GM12878 (cell line): ENCODE data around the gene WDR17.

Source experiments
- CTCF ChIP-seq, 3 experiments: IDR thresholded peaks in 2 of 3; conservative IDR thresholded peaks in 1 of 3; 2 replicates each; pipeline ENCODE4 v1.5.1; 2011; ENCODE audit warnings: low read depth in 3 of 3, low read length in 3 of 3, mild to moderate bottlenecking in 3 of 3, control low read depth in 2 of 3, moderate library complexity in 2 of 3, inconsistent platforms in 1 of 3, mixed read lengths in 1 of 3; ENCODE audit not compliant: control insufficient read depth in 2 of 3, insufficient read depth in 1 of 3; ENCODE audit errors: extremely low read depth in 1 of 3
- EZH2 ChIP-seq: IDR thresholded peaks from 2 replicates; pipeline ENCODE4 v1.6.1; 2012; ENCODE audit warnings: low read depth, mild to moderate bottlenecking, control low read depth, inconsistent platforms, low read length, borderline replicate concordance; ENCODE audit not compliant: control insufficient read depth
- MAX ChIP-seq: IDR thresholded peaks from 2 replicates; pipeline ENCODE4 v1.6.1; 2012; ENCODE audit warnings: low read depth, low read length, improper control_type of control experiment
- NFIC ChIP-seq: IDR thresholded peaks from 2 replicates; pipeline ENCODE4 v1.6.1; 2012; ENCODE audit warnings: low read depth, mild to moderate bottlenecking, inconsistent platforms, low read length, moderate library complexity
- POLR2A ChIP-seq: IDR thresholded peaks from 2 replicates; pipeline ENCODE4 v1.6.1; 2011; ENCODE audit warnings: low read depth, mild to moderate bottlenecking, low read length
- TAF1 ChIP-seq: IDR thresholded peaks from 2 replicates; pipeline ENCODE4 v1.6.1; 2011; ENCODE audit warnings: mild to moderate bottlenecking, low read depth, low read length, borderline replicate concordance
- ZNF274 ChIP-seq: IDR thresholded peaks from one replicate; pipeline ENCODE4 v1.8.0; 2011; ENCODE audit not compliant: insufficient read length, insufficient read depth
- ZNF592 ChIP-seq: fragments of 450-650 bp; IDR thresholded peaks from 2 replicates; pipeline ENCODE4 v1.6.1; 2017; ENCODE audit warnings: mild to moderate bottlenecking, moderate library complexity
- ZZZ3 ChIP-seq: IDR thresholded peaks from 2 replicates; pipeline ENCODE4 v1.6.1; 2011; ENCODE audit warnings: low read depth; ENCODE audit not compliant: control insufficient read depth, insufficient read length

- TF ChIP-seq CTCF (IDR thresholded peaks at IDR 0.05 in 2 of 3, conservative IDR thresholded peaks at IDR 0.05 in 1 of 3; ENCODE audit: control insufficient read depth in 2 of 3, extremely low read depth in 1 of 3, insufficient read depth in 1 of 3, low read depth in 3 of 3, low read length in 3 of 3) (no peak), NFIC (no peak), ZNF274 (no peak), ZZZ3 (no peak), ZNF592 (no peak), POLR2A (no peak), MAX (no peak), TAF1 (no peak), EZH2 (no peak)
Observed at GRCh38 chr4:176034936-176035335, 30.7 kb upstream of the WDR17 start.
